SK-N-SH (cell line): ENCODE data around the gene MMP13. TPM values are rescaled to one million over a fixed set of nuclear protein-coding genes. Genes with fewer than 3 reads are reported as not detected.
A peak's percentile ranks its signal among the peaks of the same experiment; 100 is the strongest.

Experiments used
- CTCF ChIA-PET: fragments of 300-600, 350-600 bp; formaldehyde crosslinking; extraction: SDS; loops from one replicate; lab custom pipeline; 2021; lab: Yijun Ruan, JAX
- POLR2A ChIA-PET: fragments of 350-600 bp; sonication (Branson Sonifier 250); formaldehyde crosslinking; extraction: SDS; loops from one replicate; lab custom pipeline; 2020; ENCODE audit warnings: antibody characterized with exemption, inconsistent platforms; lab: Yijun Ruan, JAX
- DNase-seq: peaks from one replicate; pipeline ENCODE4 v3.0.0; 2012
- H2AFZ ChIP-seq: fragments of 200-600 bp; sonication (generic); 2 replicates; pipeline ENCODE4 v1.8.1; 2016; ENCODE audit warnings: antibody characterized with exemption, mild to moderate bottlenecking, low read depth
- H3F3A ChIP-seq: fragments of 200-600 bp; sonication (generic); replicated peaks from 2 replicates; pipeline ENCODE3; 2016; ENCODE audit warnings: antibody characterized with exemption, mild to moderate bottlenecking; ENCODE audit not compliant: insufficient read depth
- H3K27ac ChIP-seq, 2 experiments: fragments of 200-500 bp in 1 of 2; fragments of 200-600 bp in 1 of 2; sonication (Bioruptor generic) in 1 of 2; sonication (generic), shearing (Covaris generic) in 1 of 2; 2 replicates each; pipeline versions ENCODE4 v1.5.1 to v1.6.1; 2014 to 2016; ENCODE audit warnings: low read depth in 2 of 2, inconsistent platforms in 1 of 2, low read length in 1 of 2, mild to moderate bottlenecking in 1 of 2, mixed read lengths in 1 of 2
- H3K27me3 ChIP-seq: fragments of 200-600 bp; sonication (generic), shearing (Covaris generic); 2 replicates; pipeline ENCODE4 v1.6.1; 2016; ENCODE audit warnings: mixed run types; ENCODE audit not compliant: insufficient read depth
- H3K36me3 ChIP-seq, 2 experiments: fragments of 200-500 bp in 1 of 2; fragments of 200-600 bp in 1 of 2; sonication (Bioruptor generic) in 1 of 2; sonication (generic) in 1 of 2; replicated peaks in 1 of 2; 2 replicates each; pipeline versions ENCODE3 to v1.5.1; 2014 to 2016; ENCODE audit warnings: low read length in 1 of 2, mild to moderate bottlenecking in 1 of 2; ENCODE audit not compliant: insufficient read depth in 2 of 2, control insufficient read depth in 1 of 2
- H3K4me1 ChIP-seq, 2 experiments: fragments of 200-500 bp in 1 of 2; fragments of 200-600 bp in 1 of 2; sonication (Bioruptor generic) in 1 of 2; sonication (generic), shearing (Covaris generic) in 1 of 2; 2 replicates each; pipeline versions ENCODE4 v1.5.1 to v1.6.1; 2014 to 2016; ENCODE audit warnings: low read depth in 1 of 2, low read length in 1 of 2, mixed run types in 1 of 2; ENCODE audit not compliant: insufficient read depth in 2 of 2, control insufficient read depth in 1 of 2
- H3K4me2 ChIP-seq: fragments of 200-600 bp; sonication (generic), shearing (Covaris generic); 2 replicates; pipeline ENCODE4 v1.6.1; 2017; ENCODE audit warnings: mixed run types
- H3K4me3 ChIP-seq, 2 experiments: fragments of 200-500 bp in 1 of 2; fragments of 200-600 bp in 1 of 2; sonication (Bioruptor generic) in 1 of 2; sonication (generic), shearing (Covaris generic) in 1 of 2; 2 replicates each; pipeline versions ENCODE4 v1.5.1 to v1.8.1; 2014 to 2016; ENCODE audit warnings: low read depth in 2 of 2, inconsistent platforms in 1 of 2, low read length in 1 of 2, mild to moderate bottlenecking in 1 of 2, mixed read lengths in 1 of 2, moderate library complexity in 1 of 2
- H3K79me2 ChIP-seq: fragments of 200-600 bp; sonication (generic); 2 replicates; pipeline ENCODE4 v1.8.1; 2017; ENCODE audit warnings: mild to moderate bottlenecking; ENCODE audit not compliant: insufficient read depth
- H3K9ac ChIP-seq: fragments of 200-600 bp; sonication (generic); 2 replicates; pipeline ENCODE4 v1.6.1; 2017; ENCODE audit warnings: mixed run types
- H3K9me2 ChIP-seq: fragments of 200-600 bp; sonication (generic); 2 replicates; pipeline ENCODE4 v1.6.1; 2017; ENCODE audit warnings: mixed run types
- H3K9me3 ChIP-seq: fragments of 200-600 bp; sonication (generic); 2 replicates; pipeline ENCODE4 v1.6.1; 2017; ENCODE audit warnings: mixed run types, mild to moderate bottlenecking, moderate library complexity
- H4K20me1 ChIP-seq: fragments of 200-600 bp; sonication (generic); 2 replicates; pipeline ENCODE4 v1.6.1; 2017; ENCODE audit warnings: mild to moderate bottlenecking, mixed run types; ENCODE audit not compliant: insufficient read depth
- CHD2 ChIP-seq: fragments of 150-350 bp; IDR thresholded peaks from 2 replicates; pipeline ENCODE4 v1.6.1; 2018; ENCODE audit warnings: low read length; ENCODE audit not compliant: partially characterized antibody
- EP300 ChIP-seq, 2 experiments: IDR thresholded peaks; 2 replicates each; pipeline versions ENCODE4 v1.4.0 to v1.6.1; 2012; ENCODE audit warnings: borderline replicate concordance in 1 of 2, low read depth in 1 of 2, low read length in 1 of 2
- FOSL2 ChIP-seq: IDR thresholded peaks from 2 replicates; pipeline ENCODE4 v1.4.0; 2012; ENCODE audit warnings: low read depth, mild to moderate bottlenecking, moderate library complexity, borderline replicate concordance
- FOXM1 ChIP-seq: IDR thresholded peaks from 2 replicates; pipeline ENCODE4 v1.4.0; 2012; ENCODE audit warnings: low read depth, mild to moderate bottlenecking
- GABPA ChIP-seq: IDR thresholded peaks from 2 replicates; pipeline ENCODE4 v1.4.0; 2012; ENCODE audit warnings: low read depth, mild to moderate bottlenecking
- JUND ChIP-seq: IDR thresholded peaks from 2 replicates; pipeline ENCODE4 v1.4.0; 2012
- NRF1 ChIP-seq: IDR thresholded peaks from 2 replicates; pipeline ENCODE4 v1.6.1; 2012; ENCODE audit warnings: low read depth, mild to moderate bottlenecking, low read length
- RCOR1 ChIP-seq: fragments of 150-350 bp; IDR thresholded peaks from 2 replicates; pipeline ENCODE4 v1.6.1; 2017; ENCODE audit warnings: antibody characterized with exemption, low read length
- RXRA ChIP-seq: IDR thresholded peaks from 2 replicates; pipeline ENCODE4 v1.4.0; 2012; ENCODE audit warnings: low read depth, mild to moderate bottlenecking, borderline replicate concordance
- TAF1 ChIP-seq: IDR thresholded peaks from 2 replicates; pipeline ENCODE4 v1.6.1; 2012; ENCODE audit warnings: low read depth, mild to moderate bottlenecking, low read length, moderate library complexity, borderline replicate concordance
- TCF12 ChIP-seq: IDR thresholded peaks from 2 replicates; pipeline ENCODE4 v1.4.0; 2012
- TEAD4 ChIP-seq: IDR thresholded peaks from 2 replicates; pipeline ENCODE4 v1.4.0; 2012; ENCODE audit warnings: mild to moderate bottlenecking, borderline replicate concordance; ENCODE audit not compliant: insufficient read depth
- WGBS: methylation state at CpG from one replicate; pipeline ENCODE4 v1.1.6; 2017; ENCODE audit warnings: low lambda C conversion rate; 5-methylcytosine and 5-hydroxymethylcytosine counted together
- polyA plus RNA-seq, 3 experiments: library from polyadenylated mRNA; depleted of rRNA; stranded (reverse); fragments of >200 nt; gene quantifications; 2 replicates each; pipeline ENCODE4 v1.2.3, GENCODE V29; 2012
- TF ChIP-seq, protein P1 (sequence below): fragments of 150-350 bp; IDR thresholded peaks from 2 replicates; pipeline ENCODE4 v1.6.1; 2017; ENCODE audit warnings: antibody characterized with exemption, low read length, low read depth, borderline replicate concordance
- TF ChIP-seq, protein P2 (sequence below): IDR thresholded peaks from 2 replicates; pipeline ENCODE4 v1.6.1; 2012; ENCODE audit warnings: mild to moderate bottlenecking, low read depth, low read length, moderate library complexity
- TF ChIP-seq, protein P3 (sequence below): IDR thresholded peaks from 2 replicates; pipeline ENCODE4 v1.4.0; 2012; ENCODE audit warnings: low read depth
- TF ChIP-seq, protein P4 (sequence below): fragments of 200-600 bp; sonication (generic); IDR thresholded peaks from 2 replicates; pipeline ENCODE4 v1.6.1; 2017; ENCODE audit warnings: antibody characterized with exemption, mild to moderate bottlenecking, moderate library complexity
- TF ChIP-seq, protein P5 (sequence below): IDR thresholded peaks from 2 replicates; pipeline ENCODE4; 2012
- TF ChIP-seq, protein P6 (sequence below): IDR thresholded peaks from 2 replicates; pipeline ENCODE4 v1.4.0; 2012; ENCODE audit warnings: low read depth, borderline replicate concordance
- TF ChIP-seq, protein P7 (sequence below): fragments of 150-350 bp; IDR thresholded peaks from 2 replicates; pipeline ENCODE4 v1.6.1; 2016; ENCODE audit warnings: mild to moderate bottlenecking, low read depth, low read length

Gene MMP13
- polyA plus RNA-seq, 1 of the 3 experiments (the other 2 are of a cell fraction), result 0.12 TPM

DNA sequence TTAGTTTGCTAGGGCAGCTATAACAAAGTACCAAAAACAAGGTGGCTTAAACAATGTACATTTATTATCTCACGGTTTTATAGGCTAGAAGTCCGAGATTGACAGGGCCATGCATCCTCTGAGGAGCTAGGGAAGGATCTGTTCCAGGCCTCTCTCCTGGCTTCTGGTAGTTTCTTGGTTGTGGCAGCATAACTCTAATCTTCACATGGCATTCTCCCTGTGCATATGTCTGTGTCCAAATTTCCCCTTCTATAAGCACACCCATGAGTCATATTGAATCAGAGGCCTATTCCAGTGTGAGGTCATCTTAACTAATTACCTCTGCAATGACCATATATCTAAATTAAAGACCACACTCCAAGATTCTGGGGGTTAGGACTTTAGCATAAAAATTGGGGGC, 31.3 kb upstream of the MMP13 start:
- DNase-seq, result no peak
- CTCF ChIA-PET, result no interaction called here
- peak overlapping the region; percentile 37 for H2AFZ ChIP-seq
- no peak for TF ChIP-seq TAF1
- no peak for TF ChIP-seq RXRA
- TF ChIP-seq TCF12, result peak; percentile 17; the same call in 1 of the 2 replicates
- TF ChIP-seq EP300 (IDR thresholded peaks at IDR 0.05; ENCODE audit: borderline replicate concordance in 1 of 2, low read depth in 1 of 2, low read length in 1 of 2), result no peak
- no peak for TF ChIP-seq GABPA
- TF ChIP-seq, protein P1, sequence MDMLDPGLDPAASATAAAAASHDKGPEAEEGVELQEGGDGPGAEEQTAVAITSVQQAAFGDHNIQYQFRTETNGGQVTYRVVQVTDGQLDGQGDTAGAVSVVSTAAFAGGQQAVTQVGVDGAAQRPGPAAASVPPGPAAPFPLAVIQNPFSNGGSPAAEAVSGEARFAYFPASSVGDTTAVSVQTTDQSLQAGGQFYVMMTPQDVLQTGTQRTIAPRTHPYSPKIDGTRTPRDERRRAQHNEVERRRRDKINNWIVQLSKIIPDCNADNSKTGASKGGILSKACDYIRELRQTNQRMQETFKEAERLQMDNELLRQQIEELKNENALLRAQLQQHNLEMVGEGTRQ, result no peak
- no peak for TF ChIP-seq FOXM1
- no peak for TF ChIP-seq CHD2
- TF ChIP-seq JUND, result peak; percentile 48; the same call in 1 of the 2 replicates
- TF ChIP-seq TEAD4, result no peak
- TF ChIP-seq, protein P2, sequence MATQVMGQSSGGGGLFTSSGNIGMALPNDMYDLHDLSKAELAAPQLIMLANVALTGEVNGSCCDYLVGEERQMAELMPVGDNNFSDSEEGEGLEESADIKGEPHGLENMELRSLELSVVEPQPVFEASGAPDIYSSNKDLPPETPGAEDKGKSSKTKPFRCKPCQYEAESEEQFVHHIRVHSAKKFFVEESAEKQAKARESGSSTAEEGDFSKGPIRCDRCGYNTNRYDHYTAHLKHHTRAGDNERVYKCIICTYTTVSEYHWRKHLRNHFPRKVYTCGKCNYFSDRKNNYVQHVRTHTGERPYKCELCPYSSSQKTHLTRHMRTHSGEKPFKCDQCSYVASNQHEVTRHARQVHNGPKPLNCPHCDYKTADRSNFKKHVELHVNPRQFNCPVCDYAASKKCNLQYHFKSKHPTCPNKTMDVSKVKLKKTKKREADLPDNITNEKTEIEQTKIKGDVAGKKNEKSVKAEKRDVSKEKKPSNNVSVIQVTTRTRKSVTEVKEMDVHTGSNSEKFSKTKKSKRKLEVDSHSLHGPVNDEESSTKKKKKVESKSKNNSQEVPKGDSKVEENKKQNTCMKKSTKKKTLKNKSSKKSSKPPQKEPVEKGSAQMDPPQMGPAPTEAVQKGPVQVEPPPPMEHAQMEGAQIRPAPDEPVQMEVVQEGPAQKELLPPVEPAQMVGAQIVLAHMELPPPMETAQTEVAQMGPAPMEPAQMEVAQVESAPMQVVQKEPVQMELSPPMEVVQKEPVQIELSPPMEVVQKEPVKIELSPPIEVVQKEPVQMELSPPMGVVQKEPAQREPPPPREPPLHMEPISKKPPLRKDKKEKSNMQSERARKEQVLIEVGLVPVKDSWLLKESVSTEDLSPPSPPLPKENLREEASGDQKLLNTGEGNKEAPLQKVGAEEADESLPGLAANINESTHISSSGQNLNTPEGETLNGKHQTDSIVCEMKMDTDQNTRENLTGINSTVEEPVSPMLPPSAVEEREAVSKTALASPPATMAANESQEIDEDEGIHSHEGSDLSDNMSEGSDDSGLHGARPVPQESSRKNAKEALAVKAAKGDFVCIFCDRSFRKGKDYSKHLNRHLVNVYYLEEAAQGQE, result no peak
- TF ChIP-seq, protein P3, sequence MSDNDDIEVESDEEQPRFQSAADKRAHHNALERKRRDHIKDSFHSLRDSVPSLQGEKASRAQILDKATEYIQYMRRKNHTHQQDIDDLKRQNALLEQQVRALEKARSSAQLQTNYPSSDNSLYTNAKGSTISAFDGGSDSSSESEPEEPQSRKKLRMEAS, result peak; percentile 27; the same call in 1 of the 2 replicates
- TF ChIP-seq, protein P4, sequence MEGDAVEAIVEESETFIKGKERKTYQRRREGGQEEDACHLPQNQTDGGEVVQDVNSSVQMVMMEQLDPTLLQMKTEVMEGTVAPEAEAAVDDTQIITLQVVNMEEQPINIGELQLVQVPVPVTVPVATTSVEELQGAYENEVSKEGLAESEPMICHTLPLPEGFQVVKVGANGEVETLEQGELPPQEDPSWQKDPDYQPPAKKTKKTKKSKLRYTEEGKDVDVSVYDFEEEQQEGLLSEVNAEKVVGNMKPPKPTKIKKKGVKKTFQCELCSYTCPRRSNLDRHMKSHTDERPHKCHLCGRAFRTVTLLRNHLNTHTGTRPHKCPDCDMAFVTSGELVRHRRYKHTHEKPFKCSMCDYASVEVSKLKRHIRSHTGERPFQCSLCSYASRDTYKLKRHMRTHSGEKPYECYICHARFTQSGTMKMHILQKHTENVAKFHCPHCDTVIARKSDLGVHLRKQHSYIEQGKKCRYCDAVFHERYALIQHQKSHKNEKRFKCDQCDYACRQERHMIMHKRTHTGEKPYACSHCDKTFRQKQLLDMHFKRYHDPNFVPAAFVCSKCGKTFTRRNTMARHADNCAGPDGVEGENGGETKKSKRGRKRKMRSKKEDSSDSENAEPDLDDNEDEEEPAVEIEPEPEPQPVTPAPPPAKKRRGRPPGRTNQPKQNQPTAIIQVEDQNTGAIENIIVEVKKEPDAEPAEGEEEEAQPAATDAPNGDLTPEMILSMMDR, result no peak
- no peak for TF ChIP-seq RCOR1
- TF ChIP-seq, protein P5, sequence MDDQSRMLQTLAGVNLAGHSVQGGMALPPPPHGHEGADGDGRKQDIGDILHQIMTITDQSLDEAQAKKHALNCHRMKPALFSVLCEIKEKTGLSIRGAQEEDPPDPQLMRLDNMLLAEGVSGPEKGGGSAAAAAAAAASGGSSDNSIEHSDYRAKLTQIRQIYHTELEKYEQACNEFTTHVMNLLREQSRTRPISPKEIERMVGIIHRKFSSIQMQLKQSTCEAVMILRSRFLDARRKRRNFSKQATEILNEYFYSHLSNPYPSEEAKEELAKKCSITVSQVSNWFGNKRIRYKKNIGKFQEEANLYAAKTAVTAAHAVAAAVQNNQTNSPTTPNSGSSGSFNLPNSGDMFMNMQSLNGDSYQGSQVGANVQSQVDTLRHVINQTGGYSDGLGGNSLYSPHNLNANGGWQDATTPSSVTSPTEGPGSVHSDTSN, result peak; percentile 73
- no peak for TF ChIP-seq NRF1
- TF ChIP-seq, protein P6, sequence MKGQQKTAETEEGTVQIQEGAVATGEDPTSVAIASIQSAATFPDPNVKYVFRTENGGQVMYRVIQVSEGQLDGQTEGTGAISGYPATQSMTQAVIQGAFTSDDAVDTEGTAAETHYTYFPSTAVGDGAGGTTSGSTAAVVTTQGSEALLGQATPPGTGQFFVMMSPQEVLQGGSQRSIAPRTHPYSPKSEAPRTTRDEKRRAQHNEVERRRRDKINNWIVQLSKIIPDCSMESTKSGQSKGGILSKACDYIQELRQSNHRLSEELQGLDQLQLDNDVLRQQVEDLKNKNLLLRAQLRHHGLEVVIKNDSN, result no peak
- peak; percentile 72 for TF ChIP-seq FOSL2
- TF ChIP-seq, protein P7, sequence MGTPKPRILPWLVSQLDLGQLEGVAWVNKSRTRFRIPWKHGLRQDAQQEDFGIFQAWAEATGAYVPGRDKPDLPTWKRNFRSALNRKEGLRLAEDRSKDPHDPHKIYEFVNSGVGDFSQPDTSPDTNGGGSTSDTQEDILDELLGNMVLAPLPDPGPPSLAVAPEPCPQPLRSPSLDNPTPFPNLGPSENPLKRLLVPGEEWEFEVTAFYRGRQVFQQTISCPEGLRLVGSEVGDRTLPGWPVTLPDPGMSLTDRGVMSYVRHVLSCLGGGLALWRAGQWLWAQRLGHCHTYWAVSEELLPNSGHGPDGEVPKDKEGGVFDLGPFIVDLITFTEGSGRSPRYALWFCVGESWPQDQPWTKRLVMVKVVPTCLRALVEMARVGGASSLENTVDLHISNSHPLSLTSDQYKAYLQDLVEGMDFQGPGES, result no peak
- H3K4me1 ChIP-seq, result peaks cover 0 to 13% of the 10 kb centered on the region in 2 experiments; a peak in 2 of 4 replicates
- no peaks in the 10 kb centered on the region for H3F3A ChIP-seq
- POLR2A ChIA-PET, result no interaction called here
- no peaks in the 10 kb centered on the region for H3K9me2 ChIP-seq
- H3K4me3 ChIP-seq, result no peak overlapping the region
- 22% methylated on average over 2 of the region's 2 CpGs for WGBS
- no peaks in the 10 kb centered on the region for H3K27me3 ChIP-seq
- H3K79me2 ChIP-seq, result no peaks in the 10 kb centered on the region
- no peak overlapping the region for H3K27ac ChIP-seq
- H3K9me3 ChIP-seq, result no peaks in the 10 kb centered on the region
- no peaks in the 10 kb centered on the region for H4K20me1 ChIP-seq
- H3K4me2 ChIP-seq, result no peak overlapping the region
- no peak overlapping the region for H3K9ac ChIP-seq
- H3K36me3 ChIP-seq, result no peaks in the 10 kb centered on the region
